HG03280 (cell line): ENCODE measurements around the gene TMEM165.

ENCODE experiments used
- ATAC-seq: cut with Tn5 transposase; IDR thresholded peaks from one replicate; pipeline ENCODE4 v1.9.1; 2021; ENCODE audit warnings: mild to moderate bottlenecking, moderate library complexity; ENCODE audit not compliant: unreplicated experiment

TMEM165 gene

DNA sequence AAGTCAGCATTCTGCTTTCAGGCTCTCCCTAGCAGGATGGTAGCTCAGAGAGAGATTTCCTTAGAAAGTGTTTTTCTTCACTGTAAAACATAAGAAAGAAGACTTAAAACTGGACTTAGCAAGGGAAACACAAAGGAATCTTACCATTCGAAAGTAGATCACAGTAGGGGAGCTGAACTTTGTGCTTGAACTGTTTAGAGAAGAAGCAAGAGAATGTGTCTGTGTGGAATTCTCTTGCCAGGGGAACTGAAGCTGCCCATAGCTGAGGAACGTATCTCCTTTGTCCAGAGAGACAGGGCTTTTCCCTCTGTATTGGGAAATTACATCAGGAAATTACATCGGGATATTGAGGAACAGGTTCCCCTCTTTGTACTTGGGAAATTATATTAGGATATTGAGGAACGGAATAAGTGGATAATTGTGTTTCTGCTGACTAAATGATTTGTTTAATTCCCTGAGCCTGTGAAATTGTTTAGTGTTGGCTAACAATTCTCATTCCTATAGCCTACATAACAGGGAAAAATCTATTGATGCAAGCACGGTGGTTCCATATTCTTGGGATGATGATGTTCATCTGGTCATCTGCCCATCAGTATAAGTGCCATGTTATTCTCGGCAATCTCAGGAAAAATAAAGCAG lies 28.6 kb upstream of the TMEM165 start:
- ATAC-seq: no peak

DNA sequence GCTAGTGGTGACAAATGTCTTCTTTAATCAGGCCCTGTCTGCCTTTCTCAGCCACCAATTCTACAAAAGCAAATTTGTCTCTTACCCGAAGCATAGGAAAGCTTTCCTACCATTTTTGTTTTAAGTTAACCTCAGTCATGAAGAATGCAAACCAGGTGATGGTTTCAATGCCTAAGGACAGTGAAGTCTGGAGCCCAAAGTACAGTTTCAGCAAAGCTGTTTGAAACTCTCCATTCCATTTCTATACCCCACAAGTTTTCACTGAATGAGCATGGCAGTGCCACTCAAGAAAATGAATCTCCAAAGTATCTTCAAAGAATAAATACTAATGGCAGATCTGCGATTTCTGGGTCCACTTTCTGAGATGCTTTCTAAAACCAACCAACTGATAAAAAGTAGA lies 25.8 kb upstream of the TMEM165 start:
- ATAC-seq: no peak

DNA sequence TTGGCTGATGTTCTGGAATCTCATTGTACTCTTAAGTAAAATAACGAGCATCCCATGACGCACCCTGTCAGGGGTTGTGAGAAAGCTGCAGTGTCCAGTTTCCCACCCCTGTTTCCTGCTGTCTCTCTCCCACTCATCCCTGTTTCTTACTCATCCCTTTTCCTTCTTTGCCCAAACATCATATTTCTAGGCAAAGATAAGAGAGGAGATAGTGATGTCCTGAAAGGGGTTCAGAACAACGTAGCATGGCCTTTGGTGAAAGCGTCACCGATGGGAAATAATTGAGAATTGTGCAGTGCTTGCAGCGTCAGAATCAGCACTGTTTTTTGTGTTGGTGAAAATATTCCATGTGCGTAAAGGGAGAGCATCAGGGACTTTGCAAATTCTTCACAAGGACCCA lies 23.5 kb upstream of the TMEM165 start:
- no peak for ATAC-seq

DNA sequence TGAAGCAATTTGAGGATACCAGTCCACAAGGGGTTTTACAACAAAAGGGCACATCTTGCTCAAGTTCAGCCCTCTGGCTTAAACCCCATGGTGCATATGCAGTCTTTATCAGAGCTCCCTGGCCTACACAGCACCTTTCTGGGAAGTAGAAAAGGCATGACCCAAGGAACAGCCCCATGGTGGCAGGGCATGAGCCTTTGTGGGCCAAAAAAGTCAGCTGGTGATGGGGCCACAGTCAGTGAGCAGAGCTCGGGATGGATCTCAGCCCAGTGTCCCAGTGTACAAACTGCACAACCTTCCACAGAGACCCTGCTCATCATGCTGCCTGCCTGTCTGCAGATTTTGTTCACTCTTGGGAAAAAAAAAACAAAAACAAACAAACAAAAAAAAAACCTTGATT lies 22.3 kb upstream of the TMEM165 start:
- ATAC-seq: no peak

DNA sequence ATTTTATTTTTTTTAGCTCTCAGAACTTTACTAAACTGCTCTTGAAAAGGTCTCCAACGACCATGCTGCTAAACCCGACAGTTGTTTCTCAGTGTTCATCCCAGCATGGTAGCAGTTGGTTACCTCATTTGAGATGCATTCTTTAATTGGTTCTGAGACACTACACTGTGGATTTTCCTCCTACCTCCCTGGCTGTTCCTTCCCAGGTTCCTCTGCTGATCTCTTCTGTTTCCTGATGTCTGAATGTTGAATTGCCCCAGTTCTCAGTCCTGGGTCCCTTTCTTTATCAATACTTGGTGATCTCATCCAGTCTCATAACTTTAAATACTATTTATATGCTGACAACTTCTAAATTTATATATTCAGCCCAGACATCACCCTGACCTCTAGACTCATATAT lies 19.1 kb upstream of the TMEM165 start:
- ATAC-seq: no peak

DNA sequence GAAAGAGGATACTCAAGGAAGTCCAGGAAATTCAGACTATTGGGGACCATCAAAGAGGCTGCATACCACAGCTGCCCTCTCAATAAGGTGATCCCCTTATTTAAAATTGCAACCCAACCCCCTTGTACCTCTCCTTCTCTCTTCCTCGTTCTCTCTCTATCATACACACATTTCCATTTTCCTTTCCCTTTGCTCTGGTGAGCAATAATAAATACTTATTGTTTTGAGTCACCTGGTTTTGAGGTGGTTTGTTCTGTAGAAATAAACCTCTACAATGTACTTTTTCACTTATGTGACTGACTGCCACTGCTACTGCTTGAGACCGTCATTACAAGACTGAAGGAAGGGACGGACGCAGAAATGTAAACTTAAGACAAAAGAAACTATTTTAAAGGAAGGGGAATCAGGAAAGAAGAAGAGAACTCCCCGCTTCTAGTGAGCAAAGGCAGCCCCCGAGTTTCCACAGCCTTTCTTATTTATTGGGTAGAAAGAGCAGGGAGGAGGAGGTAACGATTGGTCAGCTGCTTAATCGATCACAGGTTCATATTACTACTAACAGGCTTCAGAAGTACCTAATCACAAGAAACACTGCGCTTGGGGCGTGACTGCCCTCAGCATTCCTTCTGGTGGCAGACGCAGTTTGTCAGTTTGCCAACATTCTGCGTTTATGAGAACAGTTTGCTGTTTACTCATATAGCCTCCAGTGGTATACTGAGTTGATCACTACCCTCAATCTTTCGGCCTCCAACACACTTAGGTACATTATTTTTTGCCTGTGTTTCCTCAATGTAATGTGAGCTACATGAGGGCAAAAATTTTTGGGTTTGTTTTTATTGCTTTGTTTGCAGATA lies 16.9 kb upstream of the TMEM165 start:
- ATAC-seq: no peak

DNA sequence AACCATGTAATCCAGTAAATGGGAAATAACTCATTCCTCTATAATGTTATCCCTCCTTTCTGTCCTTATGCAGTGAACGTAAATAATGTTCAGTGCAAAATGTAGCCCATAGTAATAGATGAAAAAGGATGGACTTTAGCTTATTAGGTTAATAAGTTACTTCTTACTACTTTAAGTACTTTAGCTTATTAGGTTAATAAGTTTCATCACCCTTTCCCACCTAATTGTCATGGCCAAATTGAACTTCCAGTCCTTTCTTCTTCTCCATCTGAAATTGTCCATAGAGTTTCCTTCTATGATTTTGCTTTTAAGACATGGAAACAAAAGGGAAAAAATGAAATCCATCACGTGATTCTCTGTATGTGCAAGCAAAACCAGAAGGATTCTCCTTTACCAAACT lies 15.2 kb upstream of the TMEM165 start:
- ATAC-seq: no peak

DNA sequence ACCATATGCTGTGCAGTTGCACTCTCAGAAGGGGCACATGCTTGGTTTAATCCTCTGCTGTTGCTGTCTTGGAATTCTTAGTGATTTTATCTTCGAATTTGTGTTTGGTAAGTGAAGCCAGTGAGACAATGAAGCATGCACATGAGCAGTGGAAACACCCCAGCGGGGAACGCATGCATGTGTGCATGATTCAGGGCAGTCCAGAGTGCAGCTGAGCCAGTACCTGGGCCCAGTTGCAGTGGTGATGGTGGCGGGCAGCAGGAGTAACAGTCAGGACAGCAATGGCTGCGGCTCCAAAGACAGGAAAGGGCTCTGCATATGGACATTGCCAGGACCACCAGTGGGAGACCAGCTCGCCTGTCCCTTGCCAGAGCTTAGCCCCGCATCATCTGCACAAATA lies 14.3 kb upstream of the TMEM165 start:
- ATAC-seq: no peak

DNA sequence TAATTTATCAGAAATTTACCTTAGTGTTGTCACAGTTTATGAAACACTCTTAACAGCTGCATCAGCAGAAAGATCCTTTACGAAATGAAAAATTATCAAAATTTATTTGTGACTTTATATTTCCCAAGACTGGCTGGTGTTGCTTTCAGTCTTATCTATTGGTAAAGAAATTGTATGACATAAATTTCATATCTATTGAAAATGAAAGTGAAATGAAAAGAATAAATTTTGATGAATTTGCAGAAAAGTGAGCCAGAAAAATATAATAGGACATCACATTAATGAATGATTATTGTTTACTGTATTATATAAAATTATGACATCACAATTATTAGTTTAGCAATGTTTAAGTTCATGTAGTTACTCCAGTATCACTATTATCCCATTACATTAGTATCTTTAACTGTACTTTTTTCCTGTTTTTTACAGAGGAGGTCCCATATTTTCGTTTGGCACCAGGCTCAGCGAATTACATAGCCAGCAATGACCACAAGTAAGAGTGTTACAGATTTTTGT lies 13.2 kb upstream of the TMEM165 start:
- ATAC-seq: no peak

DNA sequence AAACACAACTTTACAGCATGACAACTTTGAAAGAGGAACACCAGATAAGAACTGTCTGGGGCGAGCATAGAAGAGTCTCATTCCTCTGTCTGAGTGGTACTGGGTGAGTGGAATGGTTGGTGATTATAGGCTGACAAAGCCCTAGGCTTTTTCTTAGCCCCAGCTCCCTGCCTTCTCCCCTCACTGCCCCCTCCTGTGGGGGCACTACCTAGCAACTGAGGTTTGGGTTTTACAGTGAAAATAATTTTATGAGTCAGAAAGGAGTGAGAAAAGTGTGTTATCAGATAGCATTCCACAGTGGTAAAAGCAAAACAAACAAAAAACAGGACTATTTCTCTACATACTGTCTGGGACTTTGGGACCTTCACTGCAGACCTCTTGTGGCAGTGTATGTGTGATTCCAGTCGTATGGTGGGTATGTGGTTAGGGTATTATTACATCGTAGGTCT lies 10.5 kb upstream of the TMEM165 start:
- ATAC-seq: no peak

DNA sequence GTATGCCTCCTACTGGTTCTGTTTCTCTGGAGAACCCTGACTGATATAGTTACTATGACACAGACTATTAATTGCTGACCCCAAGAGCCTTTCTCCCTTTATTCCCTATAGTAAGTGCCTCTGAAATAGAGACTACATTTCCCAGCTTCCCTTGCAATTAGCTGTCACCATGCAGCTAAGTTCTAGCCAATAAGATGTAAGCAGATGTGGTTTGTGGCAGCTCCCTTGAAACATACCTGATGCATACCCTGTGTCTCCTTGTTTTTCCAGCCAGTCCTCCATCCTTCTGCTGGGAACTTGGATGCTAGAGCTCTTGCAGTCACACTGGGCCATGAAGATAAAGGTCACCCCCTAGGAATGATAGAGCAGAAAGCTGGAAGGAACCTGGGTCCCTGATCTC lies 9.7 kb upstream of the TMEM165 start:
- peak; percentile 68 for ATAC-seq

DNA sequence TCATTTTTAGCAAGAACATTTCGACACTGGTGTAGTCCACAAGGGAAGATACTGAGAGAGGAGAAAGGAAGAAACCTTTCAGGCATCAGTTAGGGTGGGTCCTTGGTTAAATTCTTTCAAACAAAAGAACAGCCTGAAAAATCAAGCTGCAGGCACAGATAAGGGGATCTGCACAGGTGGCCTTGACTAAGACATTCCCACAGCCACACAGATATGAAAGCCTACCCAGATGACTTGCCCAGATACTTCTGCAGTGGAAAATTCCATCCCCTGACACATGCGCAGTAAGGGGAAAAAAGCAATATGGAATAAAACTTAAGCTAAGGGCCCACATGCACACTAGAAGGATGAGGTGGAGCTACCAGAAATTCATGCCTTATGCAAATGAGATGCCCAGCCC lies 8.9 kb upstream of the TMEM165 start:
- no peak for ATAC-seq

DNA sequence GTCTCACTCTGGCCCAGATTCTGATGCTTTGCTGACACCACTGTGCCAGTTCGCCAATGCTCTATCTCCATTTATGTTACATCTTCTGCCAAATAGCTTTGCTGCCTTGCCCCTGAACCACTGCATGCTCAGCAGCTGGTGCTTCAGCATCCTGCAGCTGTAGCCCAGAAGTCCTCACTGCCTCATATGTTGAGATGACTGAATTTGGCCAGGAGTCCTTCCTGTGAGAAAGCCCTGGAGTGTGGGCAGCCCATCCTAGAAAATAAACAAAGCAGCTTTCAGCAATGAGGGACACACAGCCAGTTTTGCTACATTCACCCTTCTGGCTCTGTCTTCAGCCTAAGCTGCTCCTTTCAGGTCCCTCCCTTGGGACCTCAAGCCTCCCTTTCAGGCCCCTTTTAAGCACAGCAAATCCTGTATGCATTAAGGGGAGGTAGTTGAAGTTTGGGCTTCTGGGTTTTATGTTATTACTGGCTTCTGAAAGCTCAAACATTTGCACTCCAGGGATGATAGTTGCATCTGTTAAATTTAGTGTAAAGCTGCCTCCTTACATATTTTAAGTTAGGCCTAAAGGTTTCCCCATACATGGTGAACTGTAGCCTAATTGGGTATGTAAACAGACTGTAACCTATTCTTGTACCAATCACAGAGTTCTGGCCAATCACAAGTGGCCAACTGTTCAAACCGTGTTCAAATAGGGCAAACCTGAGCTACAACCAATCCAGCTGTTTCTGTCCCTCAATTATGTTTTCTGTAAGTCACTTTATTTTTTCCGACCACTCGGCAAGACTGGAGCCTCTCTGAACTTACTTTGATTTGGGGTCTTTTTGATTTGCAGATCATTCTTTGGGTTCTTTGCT lies 2.1 kb upstream of the TMEM165 start:
- ATAC-seq: no peak

DNA sequence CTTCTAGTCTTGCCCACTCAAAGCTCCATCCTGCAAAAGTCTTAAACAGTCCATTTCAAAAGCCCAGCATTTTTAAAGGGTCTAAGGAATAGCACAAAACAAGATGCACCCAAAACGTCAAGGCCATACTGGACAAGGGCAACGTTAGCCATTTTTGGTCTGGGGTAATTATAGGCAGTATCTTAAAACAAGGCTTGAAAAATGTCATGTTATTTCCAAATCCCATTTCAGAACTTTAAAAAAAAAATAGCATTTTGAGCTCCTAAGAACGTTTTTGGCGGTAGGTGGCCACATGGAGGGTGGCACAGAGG lies 584 bp upstream of the TMEM165 start:
- ATAC-seq: peak; percentile 3

DNA sequence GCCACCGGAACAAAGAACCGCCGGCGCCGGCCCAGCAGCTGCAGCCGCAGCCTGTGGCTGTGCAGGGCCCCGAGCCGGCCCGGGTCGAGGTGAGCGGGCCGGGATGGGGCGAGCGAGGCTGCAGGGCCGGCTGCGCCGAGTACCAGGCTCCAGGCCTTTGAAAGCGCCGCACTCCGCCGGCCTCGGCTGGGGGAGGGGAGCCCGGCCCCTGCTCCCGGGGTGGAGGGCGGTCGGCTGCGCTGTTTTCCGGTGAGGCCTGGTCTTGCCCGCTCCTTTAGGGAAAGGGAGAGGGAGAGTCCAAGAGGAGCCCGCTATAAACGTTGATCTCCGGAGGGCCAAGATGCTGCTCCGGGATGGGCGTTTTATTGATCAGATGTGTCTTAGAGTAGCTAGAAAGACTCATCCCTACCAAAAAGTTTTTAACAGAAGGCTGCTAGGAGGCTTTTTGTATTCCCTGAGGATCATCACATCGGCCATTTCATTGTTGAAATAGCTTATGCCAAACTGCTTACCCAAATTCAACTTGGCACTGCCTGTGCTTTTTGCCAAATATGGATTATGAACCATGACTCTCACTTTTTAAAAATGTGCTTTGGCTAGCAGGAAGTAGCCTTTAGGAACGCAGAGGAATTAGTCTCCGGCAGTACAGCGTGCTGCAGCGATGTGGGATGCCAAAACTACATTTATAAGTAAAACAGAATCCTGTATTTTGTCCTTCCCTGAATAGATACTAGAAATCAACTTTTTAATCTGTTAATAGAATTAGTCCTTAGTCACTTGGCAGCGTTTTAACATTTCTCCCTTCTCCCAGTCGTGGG lies 760 bp downstream of the TMEM165 start:
- ATAC-seq: peak; percentile 22

DNA sequence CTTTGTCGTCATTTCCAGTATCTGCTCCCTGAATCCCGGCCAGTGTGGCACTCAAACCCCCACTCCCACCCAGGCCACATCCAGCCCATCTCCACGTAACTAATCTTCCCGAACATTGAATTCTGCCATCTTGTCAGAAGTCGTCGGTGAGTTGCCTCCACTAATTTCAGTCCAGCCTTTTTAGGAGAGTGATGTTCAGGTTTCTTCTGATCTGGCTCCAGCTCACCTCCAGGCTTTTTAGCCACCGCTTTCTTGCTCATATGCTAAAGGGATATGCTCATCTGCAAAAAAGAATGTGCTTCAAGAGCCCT lies 1.3 kb downstream of the TMEM165 start:
- ATAC-seq: no peak

DNA sequence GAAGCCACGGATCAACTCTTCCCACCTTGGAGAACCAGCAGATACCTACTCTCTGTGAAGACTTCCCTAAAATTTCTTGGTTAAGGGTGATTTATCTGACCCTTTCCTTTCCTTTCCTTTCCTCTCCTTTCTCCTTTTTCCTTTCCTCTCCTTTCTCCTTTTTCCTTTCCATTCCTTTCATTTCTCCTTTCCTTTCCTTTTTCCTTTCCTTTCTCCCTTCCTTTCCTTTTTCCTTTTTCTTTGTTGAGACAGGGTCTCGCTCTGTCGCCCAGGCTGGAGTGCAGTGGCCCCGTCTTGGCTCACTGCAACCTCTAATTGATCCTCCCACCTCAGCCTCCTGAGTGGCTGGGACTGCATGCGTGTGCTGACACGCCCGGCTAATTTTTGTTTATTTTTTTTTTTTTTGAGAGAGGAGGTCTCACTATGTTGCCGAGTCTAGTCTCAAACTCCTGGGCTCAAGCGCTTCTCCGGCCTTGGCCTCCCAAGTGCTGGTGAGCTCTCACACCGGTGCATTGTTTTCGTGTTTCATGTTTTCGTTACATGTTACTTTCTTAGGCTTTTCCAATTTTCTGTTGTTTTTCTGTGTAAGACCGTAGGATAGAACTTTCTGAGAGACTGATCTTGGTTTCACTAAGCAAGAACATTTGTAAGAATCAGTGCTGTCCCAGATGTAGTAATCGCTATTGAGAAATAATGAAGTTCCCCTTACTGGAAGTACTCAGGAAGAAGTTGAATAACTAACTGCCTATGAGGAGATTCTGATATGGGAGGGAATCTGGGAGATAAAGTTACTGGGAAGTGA lies 2.0 kb downstream of the TMEM165 start:
- no peak for ATAC-seq

DNA sequence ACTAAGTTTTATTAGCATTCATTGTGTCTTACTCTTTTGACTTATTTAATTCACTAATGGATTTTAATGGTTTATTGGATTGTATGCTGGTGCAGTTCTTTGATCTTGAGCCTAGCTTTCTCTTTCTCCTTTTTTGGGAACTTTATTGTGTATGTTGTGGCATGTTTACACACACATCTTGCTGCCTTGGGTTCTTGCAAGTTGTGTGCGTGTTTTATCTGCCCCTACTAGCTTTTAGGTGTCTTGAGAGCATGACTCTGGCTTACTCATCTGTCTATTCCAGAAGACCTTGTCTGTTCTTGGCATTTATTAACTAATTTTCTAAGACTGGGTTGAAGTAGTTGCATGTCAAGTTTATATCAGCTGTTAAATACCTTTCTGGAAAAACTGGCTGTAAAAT lies 2.7 kb downstream of the TMEM165 start:
- no peak for ATAC-seq

DNA sequence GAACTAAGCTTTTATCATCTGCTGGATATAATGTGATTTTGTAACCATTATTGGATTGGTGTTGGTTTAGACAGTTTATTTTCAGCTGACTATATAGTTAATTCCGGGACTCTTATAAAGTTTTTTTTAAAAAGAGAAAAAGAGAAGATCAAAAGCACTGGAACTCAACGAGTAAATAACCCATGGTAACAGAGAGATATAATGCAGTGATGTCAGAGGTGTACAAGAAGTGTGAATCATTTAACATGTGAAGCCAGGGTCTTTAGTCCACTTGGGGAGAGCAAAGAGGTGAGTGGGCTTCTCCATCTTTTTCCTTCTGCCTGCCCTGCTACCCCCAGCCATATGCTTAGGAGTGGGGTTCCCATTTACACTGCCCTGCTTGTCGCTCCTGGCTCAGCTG lies 3.2 kb downstream of the TMEM165 start:
- no peak for ATAC-seq

DNA sequence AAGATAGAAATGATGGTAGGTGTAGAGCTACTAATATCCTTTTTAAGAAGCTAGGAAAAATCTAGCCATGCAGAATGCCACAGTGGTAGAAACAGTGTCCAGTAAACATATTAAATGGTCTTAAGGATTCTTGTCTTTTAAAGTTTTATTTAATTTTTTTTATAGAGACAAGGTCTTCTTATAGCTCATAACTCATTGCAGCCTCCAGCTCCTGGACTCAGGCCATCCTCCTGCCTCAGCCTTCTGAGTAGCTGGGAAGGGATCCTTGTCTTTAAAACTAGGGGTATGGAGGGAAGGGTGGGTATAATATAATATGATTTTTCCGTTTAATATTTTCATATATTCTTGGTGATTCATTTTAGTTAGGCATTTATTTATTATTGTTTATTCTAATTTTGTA lies 3.8 kb downstream of the TMEM165 start:
- ATAC-seq: no peak
